LoVo (cell line): ENCODE measurements around the gene ATP8B4.
"Not testable (repeated sequence)": the region's sequence is repeated elsewhere in the genome, so short reads cannot be mapped to it uniquely, and the experiment has no call there.

Experiments used
- DNase-seq: peaks from one replicate; pipeline ENCODE4 v3.0.0-alpha.2; 2016; ENCODE audit warnings: low spot score

ATP8B4 gene

GRCh38 chr15:50017522-50017921 lies 101.5 kb downstream of the ATP8B4 start:
- DNase-seq: no peak

DNA sequence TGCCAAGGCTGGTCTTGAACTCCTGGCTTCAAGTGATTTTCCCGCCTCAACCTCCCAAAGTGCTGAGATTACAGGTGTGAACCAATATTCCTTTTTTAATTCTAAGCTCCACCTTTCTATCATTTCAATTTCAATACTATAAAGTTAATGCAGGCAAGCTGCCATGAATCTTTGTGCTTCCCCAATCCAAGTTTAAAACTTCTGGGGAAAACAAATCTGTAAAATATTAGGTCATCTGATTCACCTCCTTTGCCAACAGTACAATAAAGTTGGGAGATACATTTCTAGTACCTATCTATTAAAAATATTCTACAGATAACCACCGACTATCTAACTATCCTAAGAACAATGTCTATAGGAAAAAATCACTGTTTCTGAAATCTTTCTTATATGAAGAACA lies 102.1 kb downstream of the ATP8B4 start:
- DNase-seq: no peak

GRCh38 chr15:50012790-50013189 lies 106.2 kb downstream of the ATP8B4 start:
- DNase-seq: no peak

GRCh38 chr15:50009634-50010033 lies 109.4 kb downstream of the ATP8B4 start:
- no peak for DNase-seq

- peak; percentile 83 for DNase-seq
These were observed 115.2 kb downstream of the ATP8B4 start for GRCh38 chr15:50003786-50004334.

- no peak for DNase-seq
These were observed 127.4 kb downstream of the ATP8B4 start for GRCh38 chr15:49991587-49991986.

DNA sequence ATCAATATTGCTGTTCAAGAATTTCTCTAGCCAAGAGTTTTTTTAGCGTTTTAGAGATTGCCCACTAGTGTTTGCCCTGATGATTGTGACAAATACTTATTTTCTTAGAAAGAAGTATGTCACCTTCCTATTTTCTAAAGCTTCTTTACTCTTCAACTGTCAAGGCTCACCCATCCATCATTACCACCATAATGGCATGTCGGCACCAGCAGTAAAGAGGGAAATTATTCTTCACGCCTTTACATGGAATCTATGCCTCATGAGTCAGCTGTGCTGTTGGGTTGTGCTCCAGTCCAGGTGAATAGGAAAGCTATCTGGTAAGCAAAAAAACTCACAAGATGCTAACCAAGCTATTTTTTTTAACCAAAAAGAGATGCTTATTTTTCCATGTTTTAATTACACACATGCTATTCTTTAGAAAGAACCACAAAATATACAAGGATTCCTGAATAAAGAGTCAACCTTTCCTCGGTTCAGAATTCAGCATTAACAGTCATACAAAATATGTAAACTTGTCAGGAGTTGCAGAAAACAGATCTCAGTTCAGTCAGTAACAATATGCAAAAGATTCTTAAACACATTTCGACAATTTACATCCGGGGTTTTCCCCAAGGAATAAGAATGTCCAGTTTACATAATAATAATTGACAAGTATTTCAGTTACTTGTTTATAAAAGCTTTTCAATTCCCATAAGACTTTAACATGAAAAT lies 128.0 kb downstream of the ATP8B4 start:
- no peak for DNase-seq

DNA sequence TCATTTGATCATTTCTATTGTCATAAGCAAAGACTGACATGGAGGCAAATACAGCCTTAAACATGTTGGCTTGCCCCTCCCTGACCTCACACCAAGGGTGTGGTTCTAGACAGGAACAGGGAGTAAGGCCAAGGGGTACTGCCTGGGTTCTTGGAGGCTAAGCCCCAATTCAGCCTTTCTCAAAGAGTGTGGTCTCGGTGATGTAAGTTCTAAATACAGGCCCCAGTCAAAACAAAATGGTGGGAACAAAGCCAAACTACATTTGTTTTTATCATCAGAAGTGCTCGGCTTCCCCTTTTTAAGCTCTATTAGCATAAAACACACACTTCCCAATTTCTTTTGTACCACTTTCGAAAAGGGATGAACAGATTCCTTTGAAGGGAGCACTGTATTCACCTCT lies 129.5 kb downstream of the ATP8B4 start:
- DNase-seq: no peak

DNA sequence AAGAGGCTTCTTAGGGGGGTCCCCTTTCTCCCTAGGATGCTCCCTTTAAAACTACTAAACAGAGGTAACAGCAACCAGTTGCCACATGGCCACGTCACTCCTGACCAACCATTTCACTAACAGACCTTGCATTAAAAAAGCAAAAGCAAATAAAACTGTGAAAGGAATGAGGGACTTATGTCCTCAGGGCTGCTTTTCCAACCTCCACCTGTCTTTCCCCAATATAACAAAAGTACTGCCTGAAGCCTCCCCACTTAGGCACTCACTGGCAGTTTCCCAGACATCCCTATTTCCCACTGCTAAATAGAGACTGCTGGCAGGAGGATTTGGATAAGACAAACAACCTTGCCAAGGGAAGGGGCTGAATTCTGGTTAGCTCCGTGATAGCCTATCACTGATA lies 130.3 kb downstream of the ATP8B4 start:
- DNase-seq: no peak

DNA sequence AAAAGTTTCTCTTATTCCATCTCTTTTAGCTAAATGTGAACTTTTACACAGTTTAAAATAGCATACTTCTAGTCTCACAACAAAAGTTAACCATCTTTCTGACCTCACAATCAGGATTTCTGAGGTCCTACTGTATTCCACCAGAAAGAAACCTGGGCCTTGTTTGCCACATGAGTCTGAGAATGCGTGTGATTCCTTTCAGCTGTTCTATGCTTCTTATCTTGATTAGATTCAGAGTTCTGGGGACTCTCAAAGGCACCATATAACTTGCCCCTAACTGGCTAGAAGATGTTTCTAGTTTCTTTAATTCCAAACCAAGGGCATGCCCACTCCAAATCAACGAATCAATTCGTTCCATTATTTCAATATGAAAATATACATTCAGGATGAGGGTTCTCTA lies 131.1 kb downstream of the ATP8B4 start:
- DNase-seq: no peak

GRCh38 chr15:49987198-49987785 lies 131.7 kb downstream of the ATP8B4 start:
- no peak for DNase-seq

GRCh38 chr15:49986326-49986725 lies 132.7 kb downstream of the ATP8B4 start:
- DNase-seq: no peak

GRCh38 chr15:49985463-49985862 lies 133.6 kb downstream of the ATP8B4 start:
- DNase-seq: no peak

GRCh38 chr15:49984436-49984835 lies 134.6 kb downstream of the ATP8B4 start:
- DNase-seq: no peak

GRCh38 chr15:49982584-49982983 lies 136.4 kb downstream of the ATP8B4 start:
- DNase-seq: no peak

GRCh38 chr15:49979705-49980382 lies 139.2 kb downstream of the ATP8B4 start:
- no peak for DNase-seq

DNA sequence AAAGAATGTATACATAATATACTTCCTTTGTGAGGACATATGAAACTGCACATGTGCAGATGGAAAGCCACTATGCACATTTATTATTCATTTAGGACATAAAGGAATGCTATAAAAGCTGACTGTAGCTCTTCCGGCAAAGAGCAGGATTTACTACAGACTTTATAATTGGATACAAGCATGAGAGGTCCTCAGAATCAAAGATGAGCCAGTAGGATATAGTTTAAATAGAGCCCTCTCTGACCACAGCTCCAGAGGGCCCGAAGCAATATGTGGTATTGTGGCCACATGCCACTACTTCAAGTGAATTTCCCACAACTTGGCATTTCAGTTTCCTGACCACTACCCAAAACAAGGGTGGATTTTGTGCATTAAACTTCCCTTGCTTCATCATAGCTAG lies 140.9 kb downstream of the ATP8B4 start:
- DNase-seq: no peak

DNA sequence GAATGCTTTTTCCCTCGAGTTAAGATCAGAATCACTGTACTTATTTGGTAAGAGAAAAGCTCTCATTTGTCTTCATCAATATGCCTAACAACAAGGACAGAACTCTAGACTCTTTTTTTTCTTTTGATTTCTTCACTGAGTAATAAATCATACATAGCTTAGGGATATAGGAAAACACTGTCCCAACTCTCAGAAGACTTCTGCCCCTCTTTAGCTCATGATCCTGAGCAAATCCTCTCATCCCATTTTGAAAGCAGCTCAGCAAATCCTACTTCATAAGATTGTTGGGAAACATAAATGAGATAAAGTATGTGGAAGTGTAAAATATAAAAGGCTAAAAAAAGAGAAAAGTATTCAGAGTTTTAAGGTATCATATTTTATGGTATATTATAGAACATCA lies 141.7 kb downstream of the ATP8B4 start:
- DNase-seq: no peak

DNA sequence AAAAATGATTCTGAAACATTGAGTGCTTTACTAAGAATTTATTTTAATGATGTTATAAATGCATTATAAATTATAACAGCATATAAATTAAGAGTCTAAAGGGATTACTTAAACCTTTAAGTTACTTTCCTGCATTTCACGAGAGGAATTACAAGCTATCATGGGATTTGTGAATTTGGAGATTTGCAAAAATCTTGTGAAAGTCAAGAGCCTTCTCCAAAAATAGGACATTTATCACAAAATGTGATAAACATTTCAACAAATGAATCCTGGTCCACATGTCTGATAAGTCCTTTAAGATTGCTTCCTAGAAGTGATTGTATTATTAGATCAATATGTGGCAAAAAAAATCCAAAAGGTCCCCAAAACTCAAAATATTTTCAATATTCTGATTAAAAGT lies 154.5 kb downstream of the ATP8B4 start:
- DNase-seq: no peak

GRCh38 chr15:49964061-49964460 lies 155.0 kb downstream of the ATP8B4 start:
- no peak for DNase-seq

GRCh38 chr15:49963033-49963772 lies 155.8 kb downstream of the ATP8B4 start:
- DNase-seq: not testable (repeated sequence)

- DNase-seq: no peak
These were observed 156.9 kb downstream of the ATP8B4 start for GRCh38 chr15:49962044-49962602.
